Colonic mucosa (tissue), 4 donors: ENCODE measurements around the gene LRRC7. TPM values are rescaled to one million over a fixed set of nuclear protein-coding genes. Genes with fewer than 3 reads are reported as not detected.

ENCODE experiments used
- DNase-seq: peaks from one replicate; pipeline ENCODE4 v3.0.0-alpha.2; 2020
- H3K27ac ChIP-seq: fragments of 200-600 bp; one replicate; pipeline ENCODE4 v1.8.0; 2021
- H3K27me3 ChIP-seq: fragments of 200-600 bp; one replicate; pipeline ENCODE4 v1.8.0; 2021
- H3K36me3 ChIP-seq: fragments of 200-600 bp; one replicate; pipeline ENCODE4 v1.8.0; 2021
- H3K4me1 ChIP-seq: fragments of 200-600 bp; one replicate; pipeline ENCODE4 v1.8.0; 2021; ENCODE audit warnings: mild to moderate bottlenecking
- H3K4me3 ChIP-seq: fragments of 200-600 bp; one replicate; pipeline ENCODE4 v1.8.0; 2021
- H3K9ac ChIP-seq, 2 donors: one replicate each; pipeline ENCODE4 v1.7.0; 2013; ENCODE audit warnings: control low read depth in 2 of 2, low read depth in 2 of 2, low read length in 2 of 2
- H3K9me3 ChIP-seq: fragments of 200-600 bp; one replicate; pipeline ENCODE4 v1.8.0; 2021
- intact Hi-C: fragments of 100-400 bp; cut with DNase I; formaldehyde crosslinking; loops from one replicate; pipeline ENCODE4 v1.14.1; 2022
- total RNA-seq, 2 donors: library from RNA; stranded (reverse); fragmentation: NEBNext Ultra II Directional in 1 of 2; extraction: Animal tissue kit (Norgen Biotek cat#: 25700) in 1 of 2; gene quantifications; one replicate each; pipeline ENCODE4 v1.2.1, GENCODE V29; 2021
- TF ChIP-seq, protein P1 (sequence below): fragments of 200-600 bp; IDR thresholded peaks from one replicate; pipeline ENCODE4 v1.8.0; 2022; ENCODE audit warnings: antibody characterized with exemption, mild to moderate bottlenecking
- donor health status: healthy.
- donor health status: DM: no; HTN: no; CAD: no.
- donor health status: DM: no; HTN: no; CAD: no.

Gene LRRC7
- total RNA-seq, 2 donors from 2014 or later: 0.21 to 0.22 TPM

DNA sequence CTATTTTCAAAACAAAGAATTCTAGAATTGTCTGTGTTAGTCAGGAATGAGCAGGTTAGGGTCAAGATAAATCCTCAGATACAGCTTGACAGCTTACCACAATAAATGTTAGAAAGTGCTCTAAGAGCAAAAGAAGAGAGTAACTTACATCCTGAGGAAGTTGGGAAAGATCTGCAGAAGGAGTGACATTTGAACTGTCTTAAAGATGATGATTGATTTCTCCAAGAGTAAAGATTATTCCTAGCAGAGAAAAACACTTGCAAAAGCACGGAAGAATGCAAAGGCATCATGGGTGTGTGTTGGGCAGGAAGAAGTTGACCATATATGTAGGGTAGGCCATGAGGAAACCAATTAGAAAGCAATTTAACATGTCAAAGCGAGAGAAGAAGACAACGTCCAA lies 175.4 kb downstream of the LRRC7 start:
- H3K9ac ChIP-seq: no peak overlapping the region
- TF ChIP-seq, protein P1, sequence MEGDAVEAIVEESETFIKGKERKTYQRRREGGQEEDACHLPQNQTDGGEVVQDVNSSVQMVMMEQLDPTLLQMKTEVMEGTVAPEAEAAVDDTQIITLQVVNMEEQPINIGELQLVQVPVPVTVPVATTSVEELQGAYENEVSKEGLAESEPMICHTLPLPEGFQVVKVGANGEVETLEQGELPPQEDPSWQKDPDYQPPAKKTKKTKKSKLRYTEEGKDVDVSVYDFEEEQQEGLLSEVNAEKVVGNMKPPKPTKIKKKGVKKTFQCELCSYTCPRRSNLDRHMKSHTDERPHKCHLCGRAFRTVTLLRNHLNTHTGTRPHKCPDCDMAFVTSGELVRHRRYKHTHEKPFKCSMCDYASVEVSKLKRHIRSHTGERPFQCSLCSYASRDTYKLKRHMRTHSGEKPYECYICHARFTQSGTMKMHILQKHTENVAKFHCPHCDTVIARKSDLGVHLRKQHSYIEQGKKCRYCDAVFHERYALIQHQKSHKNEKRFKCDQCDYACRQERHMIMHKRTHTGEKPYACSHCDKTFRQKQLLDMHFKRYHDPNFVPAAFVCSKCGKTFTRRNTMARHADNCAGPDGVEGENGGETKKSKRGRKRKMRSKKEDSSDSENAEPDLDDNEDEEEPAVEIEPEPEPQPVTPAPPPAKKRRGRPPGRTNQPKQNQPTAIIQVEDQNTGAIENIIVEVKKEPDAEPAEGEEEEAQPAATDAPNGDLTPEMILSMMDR: no peak
- no peaks in the 10 kb centered on the region for H3K9me3 ChIP-seq
- intact Hi-C loops: no loop called here
- H3K4me3 ChIP-seq: no peak overlapping the region
- no peaks in the 10 kb centered on the region for H3K36me3 ChIP-seq
- H3K27me3 ChIP-seq: no peaks in the 10 kb centered on the region
- H3K4me1 ChIP-seq: no peaks in the 10 kb centered on the region
- no peak for DNase-seq
- no peak overlapping the region for H3K27ac ChIP-seq

DNA sequence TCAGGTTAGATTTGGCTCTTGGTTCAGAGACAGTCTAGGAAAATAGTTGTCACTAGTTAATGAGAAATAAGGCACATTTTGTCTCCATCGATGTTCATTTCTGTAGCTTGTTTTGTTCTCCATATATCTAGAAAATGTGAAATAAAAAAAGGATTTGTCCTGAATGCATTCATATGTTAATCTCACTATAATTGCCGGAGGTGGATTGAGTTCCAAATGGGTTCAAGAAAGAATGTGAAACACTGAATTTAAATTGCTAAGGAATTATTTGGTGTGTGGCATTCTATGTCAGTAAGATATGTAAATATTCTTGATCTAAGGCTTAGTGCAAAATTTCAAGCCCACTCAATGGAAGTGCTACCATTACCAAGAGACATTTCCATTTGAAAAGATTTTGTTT lies 176.7 kb downstream of the LRRC7 start:
- Histone ChIP-seq H3K36me3 (no peaks in the 10 kb centered on the region), H3K9me3 (no peaks in the 10 kb centered on the region), H3K4me1 (no peaks in the 10 kb centered on the region), H3K4me3 (no peak overlapping the region), H3K27me3 (no peaks in the 10 kb centered on the region), H3K27ac (no peak overlapping the region), H3K9ac (no peak overlapping the region)
- TF ChIP-seq, protein P1: no peak
- DNase-seq: no peak
- intact Hi-C loops: no loop called here

DNA sequence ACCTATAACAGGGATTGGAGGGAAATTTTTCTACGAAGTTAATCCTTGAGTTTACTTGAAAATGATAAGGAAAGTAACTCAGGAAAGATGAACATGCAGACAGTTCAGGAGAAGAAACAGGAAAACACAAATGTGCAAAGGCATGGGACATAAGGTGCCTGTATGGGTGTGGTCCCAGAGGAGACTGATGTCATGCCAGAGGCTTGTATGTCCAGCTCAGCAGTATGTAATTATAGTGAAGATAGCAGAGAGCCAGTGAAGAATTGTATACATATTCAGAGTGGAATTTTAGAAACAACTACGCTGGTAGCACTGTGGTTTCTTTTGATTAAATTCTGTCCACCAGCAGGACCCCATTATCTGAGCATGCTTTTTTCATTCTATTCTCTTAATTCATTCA lies 179.5 kb downstream of the LRRC7 start:
- Histone ChIP-seq H3K9me3 (no peaks in the 10 kb centered on the region), H3K27me3 (no peaks in the 10 kb centered on the region), H3K4me1 (no peaks in the 10 kb centered on the region), H3K4me3 (no peak overlapping the region), H3K36me3 (no peaks in the 10 kb centered on the region), H3K27ac (no peak overlapping the region), H3K9ac (no peak overlapping the region)
- DNase-seq: no peak
- intact Hi-C loops: no loop called here
- TF ChIP-seq, protein P1: no peak

GRCh38 chr1:69750638-69751037 lies 182.9 kb downstream of the LRRC7 start:
- Histone ChIP-seq H3K36me3 (no peaks in the 10 kb centered on the region), H3K27ac (no peak overlapping the region), H3K9ac (no peak overlapping the region), H3K9me3 (no peaks in the 10 kb centered on the region), H3K4me1 (no peaks in the 10 kb centered on the region), H3K4me3 (no peak overlapping the region), H3K27me3 (no peaks in the 10 kb centered on the region)
- no peak for DNase-seq
- TF ChIP-seq, protein P1: no peak
- intact Hi-C loops: no loop called here

DNA sequence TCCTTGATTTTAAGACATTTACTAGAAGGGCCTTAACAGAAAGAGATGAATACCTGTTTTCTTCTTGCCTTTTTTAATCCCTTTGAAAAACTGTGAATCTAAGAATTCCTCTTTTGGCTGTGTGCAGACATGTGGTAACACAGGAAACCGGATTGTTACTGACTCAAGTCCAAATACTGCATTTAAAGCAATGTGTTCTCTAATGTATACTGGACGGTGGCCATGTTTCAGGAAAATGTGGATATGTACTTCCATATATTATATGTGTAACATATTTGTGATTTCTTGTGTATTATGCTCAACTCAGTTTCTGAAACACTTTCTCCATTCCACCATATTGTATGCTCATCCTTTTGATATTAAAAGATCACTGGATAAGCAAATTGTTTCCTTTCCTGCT lies 185.1 kb downstream of the LRRC7 start:
- Histone ChIP-seq H3K9me3 (no peaks in the 10 kb centered on the region), H3K9ac (no peak overlapping the region), H3K36me3 (no peaks in the 10 kb centered on the region), H3K4me3 (no peak overlapping the region), H3K27me3 (no peaks in the 10 kb centered on the region), H3K27ac (no peak overlapping the region), H3K4me1 (no peaks in the 10 kb centered on the region)
- TF ChIP-seq, protein P1: no peak
- intact Hi-C loops: no loop called here
- DNase-seq: no peak

- H3K27me3 ChIP-seq: no peaks in the 10 kb centered on the region
- H3K4me1 ChIP-seq: no peaks in the 10 kb centered on the region
- H3K36me3 ChIP-seq: no peaks in the 10 kb centered on the region
- intact Hi-C loops: no loop called here
- no peak overlapping the region for H3K9ac ChIP-seq
- H3K27ac ChIP-seq: no peak overlapping the region
- no peak overlapping the region for H3K4me3 ChIP-seq
- TF ChIP-seq, protein P1: no peak
- no peaks in the 10 kb centered on the region for H3K9me3 ChIP-seq
- no peak for DNase-seq
Measured at GRCh38 chr1:69754521-69754920, 186.8 kb downstream of the LRRC7 start.
